K562 (cell line): Measurements from ENCODE around the gene PDE6B.

Experiments used
- RB1 ChIP-seq: fragments of 450-650 bp; IDR thresholded peaks from 2 replicates; pipeline ENCODE4 v1.6.1; 2017; ENCODE audit warnings: low read depth, mild to moderate bottlenecking
- RCOR1 ChIP-seq, 2 experiments: IDR thresholded peaks; 2 replicates each; pipeline ENCODE4 v1.6.1; 2012; ENCODE audit warnings: low read depth in 2 of 2, low read length in 2 of 2, borderline replicate concordance in 1 of 2, improper control_type of control experiment in 1 of 2
- TF ChIP-seq, protein P1 (sequence below): sonication (generic); formaldehyde crosslinking; IDR thresholded peaks from 2 replicates; pipeline ENCODE4 v1.8.0; 2022; ENCODE audit warnings: missing genetic modification reagents, mild to moderate bottlenecking, borderline replicate concordance

- TF ChIP-seq RB1: no peak
- TF ChIP-seq, protein P1, sequence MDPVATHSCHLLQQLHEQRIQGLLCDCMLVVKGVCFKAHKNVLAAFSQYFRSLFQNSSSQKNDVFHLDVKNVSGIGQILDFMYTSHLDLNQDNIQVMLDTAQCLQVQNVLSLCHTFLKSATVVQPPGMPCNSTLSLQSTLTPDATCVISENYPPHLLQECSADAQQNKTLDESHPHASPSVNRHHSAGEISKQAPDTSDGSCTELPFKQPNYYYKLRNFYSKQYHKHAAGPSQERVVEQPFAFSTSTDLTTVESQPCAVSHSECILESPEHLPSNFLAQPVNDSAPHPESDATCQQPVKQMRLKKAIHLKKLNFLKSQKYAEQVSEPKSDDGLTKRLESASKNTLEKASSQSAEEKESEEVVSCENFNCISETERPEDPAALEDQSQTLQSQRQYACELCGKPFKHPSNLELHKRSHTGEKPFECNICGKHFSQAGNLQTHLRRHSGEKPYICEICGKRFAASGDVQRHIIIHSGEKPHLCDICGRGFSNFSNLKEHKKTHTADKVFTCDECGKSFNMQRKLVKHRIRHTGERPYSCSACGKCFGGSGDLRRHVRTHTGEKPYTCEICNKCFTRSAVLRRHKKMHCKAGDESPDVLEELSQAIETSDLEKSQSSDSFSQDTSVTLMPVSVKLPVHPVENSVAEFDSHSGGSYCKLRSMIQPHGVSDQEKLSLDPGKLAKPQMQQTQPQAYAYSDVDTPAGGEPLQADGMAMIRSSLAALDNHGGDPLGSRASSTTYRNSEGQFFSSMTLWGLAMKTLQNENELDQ (CRISPR knock-in tag): no peak
- no peak for TF ChIP-seq RCOR1 (IDR thresholded peaks at IDR 0.05; ENCODE audit: borderline replicate concordance in 1 of 2, low read depth in 2 of 2, low read length in 2 of 2)
Measured at GRCh38 chr4:624705-625590, at the start of gene PDE6B.
